K562 (cell line): ENCODE data around the gene EFCAB13. TPM values are rescaled to one million over a fixed set of nuclear protein-coding genes. Genes with fewer than 3 reads are reported as not detected.
A peak's percentile ranks its signal among the peaks of the same experiment; 100 is the strongest.

Source experiments
- ATAC-seq: fragments of 200-7000 bp; cut with Tn5 transposase; 3 replicates; pipeline ENCODE4 v1.9.1; 2020; ENCODE audit warnings: moderate library complexity
- BruUV-seq: library from RNA; stranded (reverse); fragments of 400-500 nt; replicated peaks from 2 replicates; lab custom pipeline; 2021; lab: Mats Ljungman, UMichigan
- CTCF ChIA-PET: fragments of 300-600 bp; formaldehyde crosslinking; extraction: SDS; loops from one replicate; lab custom pipeline; 2021; ENCODE audit warnings: low intra/inter-chr PET ratio; lab: Yijun Ruan, JAX
- POLR2A ChIA-PET: fragments of 300-600, 350-650 bp; sonication (Branson Sonifier 250); formaldehyde crosslinking; extraction: SDS; loops from one replicate; lab custom pipeline; 2021; ENCODE audit warnings: antibody characterized with exemption, inconsistent platforms; lab: Yijun Ruan, JAX
- DNase-seq, 4 experiments: peaks; one replicate each; pipeline versions ENCODE4 v3.0.0 to v3.0.0-alpha.2; 2011 to 2018; ENCODE audit warnings: low spot score in 3 of 4, mixed read lengths in 3 of 4; ENCODE audit errors: extremely low read depth in 1 of 4
- FAIRE-seq: peaks from 2 replicates; lab custom pipeline; 2011; peaks lifted over from hg19 to GRCh38; lab: Jason Lieb, UNC
- H2AFZ ChIP-seq: 2 replicates; pipeline ENCODE4 v1.6.0; 2011; ENCODE audit warnings: low read depth, low read length, control low read depth, inconsistent platforms
- H3K27ac ChIP-seq: fragments of 200-600 bp; 3 replicates; pipeline ENCODE4 v1.8.0; 2011; ENCODE audit warnings: low read depth, mild to moderate bottlenecking, control low read depth, inconsistent platforms, low read length, moderate library complexity, mixed read lengths; ENCODE audit errors: extremely low read depth
- H3K27me3 ChIP-seq, 2 experiments: fragments of 300-600 bp in 1 of 2; 2 replicates in 1 of 2; 3 replicates in 1 of 2; pipeline versions ENCODE4 v1.6.0 to v1.8.0; 2011; ENCODE audit warnings: inconsistent platforms in 2 of 2, low read length in 2 of 2, mild to moderate bottlenecking in 1 of 2, mixed read lengths in 1 of 2, moderate library complexity in 1 of 2; ENCODE audit not compliant: control insufficient read depth in 2 of 2, insufficient read depth in 2 of 2
- H3K36me3 ChIP-seq: fragments of 300-600 bp; 3 replicates; pipeline ENCODE4 v1.8.0; 2011; ENCODE audit warnings: mild to moderate bottlenecking, low read length, inconsistent platforms; ENCODE audit not compliant: control insufficient read depth, insufficient read depth
- H3K4me1 ChIP-seq, 2 experiments: fragments of 200-600 bp in 1 of 2; replicated peaks in 1 of 2; 2 replicates in 1 of 2; 3 replicates in 1 of 2; pipeline versions ENCODE4 v1.5.1 to v1.8.0; 2011; ENCODE audit warnings: inconsistent platforms in 2 of 2, low read length in 2 of 2, mild to moderate bottlenecking in 1 of 2, mixed read lengths in 1 of 2, moderate library complexity in 1 of 2; ENCODE audit not compliant: control insufficient read depth in 2 of 2, insufficient read depth in 2 of 2
- H3K4me2 ChIP-seq: 2 replicates; pipeline ENCODE4 v1.6.1; 2011; ENCODE audit warnings: low read length, control low read depth, inconsistent platforms, mixed read lengths; ENCODE audit not compliant: insufficient read depth
- H3K4me3 ChIP-seq: fragments of 200-600 bp; sonication (generic), shearing (Covaris generic); 2 replicates; pipeline ENCODE4 v1.5.1; 2016; ENCODE audit warnings: control low read depth, inconsistent platforms
- H3K79me2 ChIP-seq: fragments of 200-600 bp; 3 replicates; pipeline ENCODE4 v1.8.0; 2011; ENCODE audit warnings: low read length, inconsistent platforms; ENCODE audit not compliant: control insufficient read depth, insufficient read depth
- H3K9ac ChIP-seq, 2 experiments: 2 replicates each; pipeline versions ENCODE4 v1.6.0 to v1.6.1; 2011; ENCODE audit warnings: low read depth in 2 of 2, low read length in 2 of 2, control low read depth in 1 of 2, inconsistent platforms in 1 of 2, mild to moderate bottlenecking in 1 of 2, mixed read lengths in 1 of 2; ENCODE audit not compliant: insufficient read depth in 1 of 2
- H3K9me1 ChIP-seq: one replicate; pipeline ENCODE4 v1.6.0; 2011; ENCODE audit warnings: inconsistent platforms, mild to moderate bottlenecking, low read length, moderate library complexity; ENCODE audit not compliant: control insufficient read depth, insufficient read depth
- H3K9me3 ChIP-seq: replicated peaks from 2 replicates; pipeline ENCODE4 v1.5.1; 2011; ENCODE audit warnings: low read depth, low read length, inconsistent platforms; ENCODE audit not compliant: control insufficient read depth, insufficient read depth
- H4K20me1 ChIP-seq: replicated peaks from 2 replicates; pipeline ENCODE4 v1.6.1; 2011; ENCODE audit warnings: low read length, inconsistent platforms, mixed read lengths; ENCODE audit not compliant: control insufficient read depth, insufficient read depth
- CBX3 ChIP-seq, 2 experiments: IDR thresholded peaks; 1 replicate in 1 of 2; 2 replicates in 1 of 2; pipeline ENCODE4 v1.6.1; 2012; ENCODE audit warnings: inconsistent platforms in 2 of 2, low read length in 2 of 2, borderline replicate concordance in 1 of 2, control low read depth in 1 of 2
- EGR1 ChIP-seq: fragments of 450-650 bp; conservative IDR thresholded peaks from 2 replicates; pipeline ENCODE4 v1.6.1; 2017; ENCODE audit warnings: mild to moderate bottlenecking
- EZH2 ChIP-seq: IDR thresholded peaks from 2 replicates; pipeline ENCODE4 v1.6.1; 2012; ENCODE audit warnings: low read depth, mild to moderate bottlenecking, inconsistent platforms, low read length, borderline replicate concordance
- FOXK2 ChIP-seq, 2 experiments: fragments of 450-650 bp; IDR thresholded peaks in 1 of 2; conservative IDR thresholded peaks in 1 of 2; 2 replicates each; pipeline ENCODE4 v1.6.1; 2016; ENCODE audit warnings: low read depth in 2 of 2, mild to moderate bottlenecking in 1 of 2
- NR4A1 ChIP-seq, 2 experiments: fragments of 250-450 bp in 1 of 2; fragments of 450-650 bp in 1 of 2; sonication (Bioruptor Pico) in 1 of 2; IDR thresholded peaks; 2 replicates each; pipeline versions ENCODE4 v1.4.0 to v1.6.1; 2016 to 2020; ENCODE audit warnings: mild to moderate bottlenecking in 2 of 2, missing compliant biosample characterization in 1 of 2, missing genetic modification characterization in 1 of 2, moderate library complexity in 1 of 2
- RHOXF2B ChIP-seq: fragments of 250-450 bp; sonication (Bioruptor Pico); conservative IDR thresholded peaks from 2 replicates; pipeline ENCODE4 v1.5.1; 2021
- SMAD1 ChIP-seq: fragments of 150-350 bp; IDR thresholded peaks from 2 replicates; pipeline ENCODE4 v1.6.1; 2014; ENCODE audit warnings: low read length, low read depth; ENCODE audit not compliant: partially characterized antibody
- SMARCE1 ChIP-seq: fragments of 450-650 bp; IDR thresholded peaks from 2 replicates; pipeline ENCODE4 v1.7.1; 2016; ENCODE audit warnings: mild to moderate bottlenecking
- XRCC5 ChIP-seq: fragments of 200-400 bp; formaldehyde crosslinking; IDR thresholded peaks from 2 replicates; pipeline ENCODE4 v1.6.1; 2017; ENCODE audit warnings: low read depth, mild to moderate bottlenecking, low read length
- ZKSCAN8 ChIP-seq: fragments of 200-800 bp; sonication (Bioruptor generic); IDR thresholded peaks from 2 replicates; pipeline ENCODE4 v1.6.1; 2016; ENCODE audit warnings: missing genetic modification characterization, missing compliant biosample characterization
- ZNF12 ChIP-seq: sonication (generic); formaldehyde crosslinking; IDR thresholded peaks from 2 replicates; pipeline ENCODE4 v1.4.0; 2020; ENCODE audit warnings: mild to moderate bottlenecking, missing genetic modification reagents
- ZNF263 ChIP-seq: sonication (generic); formaldehyde crosslinking; IDR thresholded peaks from 2 replicates; pipeline ENCODE4 v1.8.0; 2022; ENCODE audit warnings: mild to moderate bottlenecking, missing genetic modification reagents, borderline replicate concordance
- ZNF436 ChIP-seq: fragments of 250-450, 450-650 bp; sonication (Bioruptor Pico); formaldehyde crosslinking; IDR thresholded peaks from 2 replicates; pipeline ENCODE4 v1.7.0; 2020; ENCODE audit warnings: mild to moderate bottlenecking
- ZNF445 ChIP-seq: fragments of 250-450 bp; sonication (Bioruptor Pico); IDR thresholded peaks from 2 replicates; pipeline ENCODE4 v1.4.0; 2020; ENCODE audit warnings: low read depth, mild to moderate bottlenecking, moderate library complexity
- ZNF561 ChIP-seq: fragments of 450-650 bp; formaldehyde crosslinking; conservative IDR thresholded peaks from 2 replicates; pipeline ENCODE4 v1.4.0; 2020; ENCODE audit warnings: mild to moderate bottlenecking, moderate library complexity
- WGBS: fragments of 100-300 bp; shearing (Covaris generic); methylation state at CpG from one replicate; pipeline ENCODE4 v1.1.6; 2016; ENCODE audit warnings: low coverage, mixed read lengths; ENCODE audit not compliant: insufficient coverage; ENCODE audit errors: missing lambda C conversion rate; 5-methylcytosine and 5-hydroxymethylcytosine counted together
- in situ Hi-C: fragments of 300-500 bp; cut with MboI; formaldehyde crosslinking; loops from 4 replicates; pipeline ENCODE4 v1.15.0; 2018; ENCODE audit warnings: inconsistent platforms, mixed read lengths
- intact Hi-C: fragments of 100-400 bp; cut with micrococcal nuclease; formaldehyde crosslinking; loops from 2 replicates; pipeline ENCODE4 v1.14.2; 2022
- polyA plus RNA-seq, 8 experiments: library from polyadenylated mRNA; depleted of rRNA in 4 of 8; stranded (reverse) in 5 of 8; unstranded in 3 of 8; fragments of >200 nt; fragmentation: Nextera tagmentation in 2 of 8; fragmentation: Illumina TruSeq in 1 of 8; extraction: Ambion mirVana in 2 of 8; extraction: Trizol in 1 of 8; gene quantifications; 2 replicates each; pipeline versions ENCODE4 v1.2.1 to v1.2.3, GENCODE V29; 2011 to 2014; ENCODE audit warnings: inconsistent platforms in 1 of 8, missing spikeins in 1 of 8
- total RNA-seq, 7 experiments: library from RNA; depleted of rRNA in 6 of 7; stranded (reverse); fragments of >200 nt in 6 of 7; fragmentation: Illumina TruSeq in 2 of 7; extraction: Trizol in 2 of 7; gene quantifications; 2 replicates each; pipeline versions ENCODE4 v1.2.1 to v1.2.3, GENCODE V29; 2011 to 2021; ENCODE audit warnings: low replicate concordance in 1 of 7
- TF ChIP-seq, protein P1 (sequence below): sonication (generic); formaldehyde crosslinking; IDR thresholded peaks from 2 replicates; pipeline ENCODE4 v1.8.0; 2023; ENCODE audit warnings: mild to moderate bottlenecking, missing genetic modification reagents
- TF ChIP-seq, protein P2 (sequence below): fragments of 250-450 bp; sonication (Bioruptor Pico); IDR thresholded peaks from 2 replicates; pipeline ENCODE4 v1.4.0; 2020
- TF ChIP-seq, protein P3 (sequence below): fragments of 450-650 bp; formaldehyde crosslinking; IDR thresholded peaks from 2 replicates; pipeline ENCODE4 v1.4.0; 2022; ENCODE audit warnings: mild to moderate bottlenecking, moderate library complexity

The EFCAB13 gene
- total and polyA plus RNA-seq, 9 of the 15 experiments (the other 6 are each of a cell fraction or from before 2014, with no cell fraction given) = 0.32 to 1.3 (median 0.95) TPM

DNA sequence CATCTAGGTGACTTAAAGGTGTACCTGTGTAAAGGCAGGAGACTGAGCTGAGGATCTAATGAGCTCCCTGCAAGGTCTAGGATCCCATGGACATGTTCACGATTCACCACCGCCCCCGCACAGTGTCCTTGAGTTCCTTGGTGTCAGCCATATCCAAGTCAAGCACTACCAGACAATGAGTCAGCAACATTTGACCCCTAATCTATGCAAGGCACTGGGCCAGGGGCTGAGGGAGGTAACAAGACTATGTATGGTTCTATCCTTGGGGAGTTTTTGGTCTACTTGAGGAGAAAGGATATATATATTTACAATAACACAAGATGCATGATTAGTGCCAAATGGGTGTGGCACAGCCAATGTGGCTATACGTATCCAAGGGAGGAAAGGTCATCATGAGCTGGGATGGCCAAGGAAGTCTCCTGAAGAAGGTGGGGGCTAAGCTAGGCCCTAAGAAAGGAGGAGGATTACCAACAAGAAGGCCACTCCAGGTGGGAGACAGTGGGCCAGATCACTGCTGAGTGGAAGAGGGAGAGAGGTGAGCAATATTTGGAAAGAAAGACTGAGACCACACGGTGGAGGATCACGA is 35.1 kb upstream of the EFCAB13 start (continued):
- TF ChIP-seq, protein P1, sequence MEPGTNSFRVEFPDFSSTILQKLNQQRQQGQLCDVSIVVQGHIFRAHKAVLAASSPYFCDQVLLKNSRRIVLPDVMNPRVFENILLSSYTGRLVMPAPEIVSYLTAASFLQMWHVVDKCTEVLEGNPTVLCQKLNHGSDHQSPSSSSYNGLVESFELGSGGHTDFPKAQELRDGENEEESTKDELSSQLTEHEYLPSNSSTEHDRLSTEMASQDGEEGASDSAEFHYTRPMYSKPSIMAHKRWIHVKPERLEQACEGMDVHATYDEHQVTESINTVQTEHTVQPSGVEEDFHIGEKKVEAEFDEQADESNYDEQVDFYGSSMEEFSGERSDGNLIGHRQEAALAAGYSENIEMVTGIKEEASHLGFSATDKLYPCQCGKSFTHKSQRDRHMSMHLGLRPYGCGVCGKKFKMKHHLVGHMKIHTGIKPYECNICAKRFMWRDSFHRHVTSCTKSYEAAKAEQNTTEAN (CRISPR knock-in tag) = no peak
- TF ChIP-seq CBX3 (IDR thresholded peaks at IDR 0.05; ENCODE audit: borderline replicate concordance in 1 of 2, low read length in 2 of 2) (0 out of 3 replicates have a peak, but pooled peaks of 1 of the 2 experiments have one; percentile 58), ZNF12 (CRISPR knock-in tag) (0 out of 2 replicates have a peak, but pooled peaks have one; percentile 48)

DNA sequence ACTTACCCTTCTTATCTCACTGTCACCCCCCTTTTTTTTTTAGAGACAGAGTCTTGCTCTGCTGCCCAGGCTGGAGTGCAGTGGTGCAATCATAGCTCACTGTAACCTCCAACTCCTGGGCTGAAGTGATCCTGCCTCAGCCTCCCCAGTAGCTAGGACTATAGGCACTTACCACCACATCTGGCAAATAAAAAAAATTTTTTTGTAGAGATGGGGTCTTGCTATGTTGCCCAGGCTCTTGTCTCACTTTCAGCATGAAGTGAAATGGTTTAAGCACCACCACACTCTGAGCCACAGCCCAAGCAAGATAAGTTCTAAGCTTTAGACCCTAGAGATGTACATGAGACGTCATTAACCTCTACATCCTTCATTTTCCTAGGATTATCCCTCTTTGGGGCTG is 34.5 kb upstream of the EFCAB13 start:
- H2AFZ ChIP-seq = peak overlapping the region; percentile 86
- intact Hi-C loops = loop anchor here (2.0 kb wide), 1 partner anchor 59 kb away; no protein-coding TSS in a partner anchor
- no peak for DNase-seq
- peaks cover 7% of the 10 kb centered on the region for H3K9me1 ChIP-seq
- WGBS = 82% methylated on average over 1 of the region's 1 CpG
- ChIA-PET POLR2A (interaction anchor here (0.6 to 5.2 kb wide), 10 partner anchors 11 to 1267 kb away, joined by 3 to 34 read pairs (median 3); partner anchors contain the start of genes CDC27 and EFCAB13), CTCF (no interaction called here)
- H3K27me3 ChIP-seq = no peaks in the 10 kb centered on the region
- H3K9ac ChIP-seq = no peak overlapping the region
- in situ Hi-C loops = no loop called here
- H4K20me1 ChIP-seq = no peaks in the 10 kb centered on the region
- no peaks in the 10 kb centered on the region for H3K9me3 ChIP-seq
- no peaks in the 10 kb centered on the region for H3K79me2 ChIP-seq
- FAIRE-seq = no peak
- no peak for ATAC-seq
- no peak overlapping the region for H3K4me2 ChIP-seq
- peaks cover 46 to 71% of the 10 kb centered on the region in 2 experiments for H3K4me1 ChIP-seq
- no peak overlapping the region for H3K4me3 ChIP-seq
- no TSS peak for BruUV-seq
- H3K27ac ChIP-seq = peak overlapping the region; percentile 90
- no peaks in the 10 kb centered on the region for H3K36me3 ChIP-seq
- TF ChIP-seq ZNF263 (0 out of 2 replicates have a peak, but pooled peaks have one; percentile 23), ZNF561 (CRISPR knock-in tag) (no peak), RHOXF2B (CRISPR knock-in tag) (no peak), EZH2 (no peak), EGR1 (no peak), ZNF445 (CRISPR knock-in tag) (no peak), FOXK2 (conservative IDR thresholded peaks at IDR 0.05 in 1 of 2, IDR thresholded peaks at IDR 0.05 in 1 of 2; ENCODE audit: low read depth in 2 of 2) (no peak), ZKSCAN8 (CRISPR knock-in tag) (no peak), SMAD1 (no peak), SMARCE1 (no peak), XRCC5 (no peak), NR4A1 (CRISPR knock-in tag; IDR thresholded peaks at IDR 0.05) (no peak), NR4A1 (tag; IDR thresholded peaks at IDR 0.05) (no peak), ZNF436 (CRISPR knock-in tag) (no peak)
- TF ChIP-seq, protein P2, sequence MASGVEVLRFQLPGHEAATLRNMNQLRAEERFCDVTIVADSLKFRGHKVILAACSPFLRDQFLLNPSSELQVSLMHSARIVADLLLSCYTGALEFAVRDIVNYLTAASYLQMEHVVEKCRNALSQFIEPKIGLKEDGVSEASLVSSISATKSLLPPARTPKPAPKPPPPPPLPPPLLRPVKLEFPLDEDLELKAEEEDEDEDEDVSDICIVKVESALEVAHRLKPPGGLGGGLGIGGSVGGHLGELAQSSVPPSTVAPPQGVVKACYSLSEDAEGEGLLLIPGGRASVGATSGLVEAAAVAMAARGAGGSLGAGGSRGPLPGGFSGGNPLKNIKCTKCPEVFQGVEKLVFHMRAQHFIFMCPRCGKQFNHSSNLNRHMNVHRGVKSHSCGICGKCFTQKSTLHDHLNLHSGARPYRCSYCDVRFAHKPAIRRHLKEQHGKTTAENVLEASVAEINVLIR = no peak
- TF ChIP-seq, protein P3, sequence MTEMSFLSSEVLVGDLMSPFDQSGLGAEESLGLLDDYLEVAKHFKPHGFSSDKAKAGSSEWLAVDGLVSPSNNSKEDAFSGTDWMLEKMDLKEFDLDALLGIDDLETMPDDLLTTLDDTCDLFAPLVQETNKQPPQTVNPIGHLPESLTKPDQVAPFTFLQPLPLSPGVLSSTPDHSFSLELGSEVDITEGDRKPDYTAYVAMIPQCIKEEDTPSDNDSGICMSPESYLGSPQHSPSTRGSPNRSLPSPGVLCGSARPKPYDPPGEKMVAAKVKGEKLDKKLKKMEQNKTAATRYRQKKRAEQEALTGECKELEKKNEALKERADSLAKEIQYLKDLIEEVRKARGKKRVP (CRISPR knock-in tag) = no peak
